Mucosa of descending colon (tissue), 3 donors: Measurements from ENCODE around the gene CCDC158. TPM values are rescaled to one million over a fixed set of nuclear protein-coding genes. Genes with fewer than 3 reads are reported as not detected.

ENCODE experiments used
- ATAC-seq: fragments of 200-7000 bp; cut with Tn5 transposase; one replicate; pipeline ENCODE4 v1.9.1; 2020; ENCODE audit warnings: mild to moderate bottlenecking, moderate library complexity
- DNase-seq, 3 donors: peaks; one replicate each; pipeline ENCODE4 v3.0.0-alpha.2; 2020
- H3K36me3 ChIP-seq: fragments of 200-600 bp; one replicate; pipeline ENCODE4 v1.8.0; 2021; ENCODE audit warnings: low read depth, mild to moderate bottlenecking
- H3K4me1 ChIP-seq: fragments of 200-600 bp; one replicate; pipeline ENCODE4 v1.8.0; 2021; ENCODE audit warnings: low read depth, mild to moderate bottlenecking
- H3K4me3 ChIP-seq: fragments of 200-600 bp; one replicate; pipeline ENCODE4 v1.8.0; 2021; ENCODE audit warnings: mild to moderate bottlenecking
- H3K9me3 ChIP-seq: fragments of 200-600 bp; one replicate; pipeline ENCODE4 v1.8.0; 2021; ENCODE audit warnings: mild to moderate bottlenecking
- intact Hi-C, 2 donors: fragments of 100-400 bp; cut with DNase I in 1 of 2; cut with micrococcal nuclease in 1 of 2; formaldehyde crosslinking; loops; one replicate each; pipeline versions ENCODE4 v1.11.0 to v1.11.1; 2022; cut with DNase I, micrococcal nuclease
- total RNA-seq, 3 donors: library from RNA; stranded (reverse); fragmentation: NEBNext Ultra II Directional in 2 of 3; extraction: Animal tissue kit (Norgen Biotek cat#: 25700) in 2 of 3; gene quantifications; one replicate each; pipeline versions ENCODE4 v1.2.1 to v1.2.4, GENCODE V29; 2021 to 2023
- TF ChIP-seq, protein P1 (sequence below): fragments of 200-600 bp; IDR thresholded peaks from one replicate; pipeline ENCODE4 v1.8.0; 2022; ENCODE audit warnings: antibody characterized with exemption, mild to moderate bottlenecking
- donor health status: DM: no; HTN: no; CAD: no; lungs with moderate emphysema.
- donor health status: DM: no; HTN: no; CAD: no.
- donor health status: DM: no; HTN: yes; CAD: no.

Gene CCDC158
- total RNA-seq, 3 donors from 2014 or later = 0.82 TPM; not detected in 2

DNA sequence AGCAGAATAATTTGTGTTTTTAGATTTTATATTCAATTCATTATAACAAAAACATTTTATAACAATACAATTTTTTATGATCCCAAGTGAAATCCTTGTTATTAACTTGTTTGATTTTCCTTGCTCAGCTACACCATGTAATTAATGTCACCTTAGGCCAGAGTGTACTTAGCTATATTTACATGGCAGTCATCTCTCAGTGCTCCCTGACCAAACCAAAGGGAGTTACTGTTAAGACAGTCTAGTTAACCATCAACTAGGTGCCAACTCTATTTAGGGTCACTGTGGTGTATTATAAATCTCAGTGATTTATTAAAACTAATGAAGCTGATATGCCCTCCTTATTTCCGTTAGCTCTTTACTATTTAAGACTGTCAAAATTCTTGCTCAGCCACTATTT is 44.4 kb downstream of the CCDC158 start:
- DNase-seq (no peak), ATAC-seq (peak; percentile 61)
- intact Hi-C loops = loop anchor here in 1 of 2 donors (10.0 kb wide), 2 partner anchors 132 to 192 kb away; no protein-coding TSS in a partner anchor

DNA sequence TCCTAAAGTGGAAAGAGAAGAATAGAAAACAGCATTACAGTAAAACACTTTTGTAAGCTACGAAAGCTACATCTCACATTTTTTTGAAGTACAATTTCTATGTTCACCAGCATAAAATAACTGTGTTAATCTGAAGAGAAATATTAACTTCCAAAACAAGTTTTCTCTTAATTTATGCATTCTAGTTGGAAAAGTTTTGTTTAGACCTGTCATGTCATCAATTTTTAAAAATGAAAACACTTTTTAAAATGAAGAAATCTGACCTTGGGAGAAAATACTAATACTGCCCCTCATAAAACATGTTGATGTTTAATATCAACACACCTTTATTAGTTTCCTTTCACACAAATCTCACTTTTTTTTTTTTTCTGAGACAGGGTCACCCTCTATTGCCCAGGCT is 45.2 kb downstream of the CCDC158 start:
- no peak for ATAC-seq
- Histone ChIP-seq H3K4me3 (no peak overlapping the region), H3K9me3 (no peaks in the 10 kb centered on the region), H3K36me3 (no peaks in the 10 kb centered on the region), H3K4me1 (no peaks in the 10 kb centered on the region)
- DNase-seq = no peak
- intact Hi-C loops = loop anchor here in 1 of 2 donors (10.0 kb wide), 2 partner anchors 131 to 191 kb away; no protein-coding TSS in a partner anchor
- TF ChIP-seq, protein P1, sequence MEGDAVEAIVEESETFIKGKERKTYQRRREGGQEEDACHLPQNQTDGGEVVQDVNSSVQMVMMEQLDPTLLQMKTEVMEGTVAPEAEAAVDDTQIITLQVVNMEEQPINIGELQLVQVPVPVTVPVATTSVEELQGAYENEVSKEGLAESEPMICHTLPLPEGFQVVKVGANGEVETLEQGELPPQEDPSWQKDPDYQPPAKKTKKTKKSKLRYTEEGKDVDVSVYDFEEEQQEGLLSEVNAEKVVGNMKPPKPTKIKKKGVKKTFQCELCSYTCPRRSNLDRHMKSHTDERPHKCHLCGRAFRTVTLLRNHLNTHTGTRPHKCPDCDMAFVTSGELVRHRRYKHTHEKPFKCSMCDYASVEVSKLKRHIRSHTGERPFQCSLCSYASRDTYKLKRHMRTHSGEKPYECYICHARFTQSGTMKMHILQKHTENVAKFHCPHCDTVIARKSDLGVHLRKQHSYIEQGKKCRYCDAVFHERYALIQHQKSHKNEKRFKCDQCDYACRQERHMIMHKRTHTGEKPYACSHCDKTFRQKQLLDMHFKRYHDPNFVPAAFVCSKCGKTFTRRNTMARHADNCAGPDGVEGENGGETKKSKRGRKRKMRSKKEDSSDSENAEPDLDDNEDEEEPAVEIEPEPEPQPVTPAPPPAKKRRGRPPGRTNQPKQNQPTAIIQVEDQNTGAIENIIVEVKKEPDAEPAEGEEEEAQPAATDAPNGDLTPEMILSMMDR = no peak

More for the DNA sequence above, 44.4 kb downstream of the CCDC158 start:
- Histone ChIP-seq H3K36me3 (no peaks in the 10 kb centered on the region), H3K4me3 (no peak overlapping the region), H3K9me3 (no peaks in the 10 kb centered on the region), H3K4me1 (no peaks in the 10 kb centered on the region)
- TF ChIP-seq, protein P1 = no peak

- no peak overlapping the region for H3K4me3 ChIP-seq
- DNase-seq = no peak
- no peaks in the 10 kb centered on the region for H3K4me1 ChIP-seq
- intact Hi-C loops = loop anchor here in 1 of 2 donors (10.0 kb wide), 2 partner anchors 130 to 190 kb away; no protein-coding TSS in a partner anchor
- H3K36me3 ChIP-seq = no peaks in the 10 kb centered on the region
- ATAC-seq = no peak
- H3K9me3 ChIP-seq = no peaks in the 10 kb centered on the region
- TF ChIP-seq, protein P1 = no peak
These were observed 46.1 kb downstream of the CCDC158 start for GRCh38 chr4:76374798-76375197.

DNA sequence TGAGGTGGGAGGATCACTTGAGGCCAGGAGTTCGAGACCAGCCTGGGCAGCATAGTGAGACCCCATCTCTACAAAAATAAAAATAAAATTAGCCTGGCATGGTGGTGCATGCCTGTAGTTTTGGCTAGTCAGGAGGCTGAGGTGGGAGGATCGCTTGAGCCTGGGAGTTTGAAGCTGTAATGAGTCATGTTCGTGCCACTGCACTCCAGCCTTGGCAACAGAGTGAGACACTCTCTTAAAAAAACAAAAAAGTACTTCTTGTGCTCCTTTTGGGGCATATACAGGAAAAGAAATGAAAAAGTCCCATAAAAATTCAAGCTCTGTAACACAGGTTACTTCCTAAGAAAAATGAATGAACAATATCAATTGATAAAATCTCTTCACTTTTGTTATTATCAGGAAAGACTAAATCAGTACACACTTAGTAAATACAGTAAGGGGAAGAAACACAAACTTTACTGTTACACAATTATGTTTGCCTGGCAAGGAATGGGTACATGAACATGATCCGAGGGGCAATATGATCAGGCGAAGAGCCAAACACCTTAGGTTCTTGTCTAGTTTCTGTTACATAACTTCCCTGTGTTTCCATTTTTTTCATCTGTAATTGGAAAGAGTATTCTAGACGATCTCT is 46.9 kb downstream of the CCDC158 start:
- DNase-seq = no peak
- H3K9me3 ChIP-seq = no peaks in the 10 kb centered on the region
- no peaks in the 10 kb centered on the region for H3K4me1 ChIP-seq
- ATAC-seq = no peak
- H3K36me3 ChIP-seq = no peaks in the 10 kb centered on the region
- H3K4me3 ChIP-seq = no peak overlapping the region
- TF ChIP-seq, protein P1 = no peak
- intact Hi-C loops = loop anchor here in 1 of 2 donors (10.0 kb wide), 2 partner anchors 129 to 189 kb away; no protein-coding TSS in a partner anchor

DNA sequence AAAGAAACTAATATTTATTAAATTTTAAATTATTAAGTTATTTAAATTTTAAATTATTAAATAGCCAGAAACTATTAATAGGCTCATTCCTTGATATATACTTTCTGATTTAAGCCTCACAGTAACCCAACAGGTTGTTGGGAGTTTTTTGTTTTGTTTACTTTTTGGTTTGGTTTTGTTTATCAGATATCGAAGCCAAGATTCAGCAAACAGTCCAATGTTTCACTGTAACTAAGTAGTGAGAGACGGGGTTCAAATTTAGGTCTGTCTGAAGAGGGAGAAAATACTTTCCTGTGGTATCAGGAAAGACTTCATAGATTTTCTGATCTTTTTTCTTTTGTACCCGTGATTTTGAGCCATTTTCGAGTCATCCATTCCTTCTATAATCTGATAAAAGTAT is 54.2 kb downstream of the CCDC158 start:
- Histone ChIP-seq H3K36me3 (no peaks in the 10 kb centered on the region), H3K9me3 (no peaks in the 10 kb centered on the region), H3K4me3 (no peak overlapping the region), H3K4me1 (no peaks in the 10 kb centered on the region)
- TF ChIP-seq, protein P1 = no peak
- DNase-seq (no peak), ATAC-seq (no peak)
- intact Hi-C loops = no loop called here
